GM19099 (cell line): ENCODE measurements around the gene PFKFB3.

ENCODE experiments used
- POLR2A ChIP-seq: IDR thresholded peaks from 3 replicates; pipeline ENCODE4 v1.6.1; 2011; ENCODE audit warnings: low read depth; ENCODE audit not compliant: insufficient read length; ENCODE audit errors: extremely low read depth

PFKFB3 gene

DNA sequence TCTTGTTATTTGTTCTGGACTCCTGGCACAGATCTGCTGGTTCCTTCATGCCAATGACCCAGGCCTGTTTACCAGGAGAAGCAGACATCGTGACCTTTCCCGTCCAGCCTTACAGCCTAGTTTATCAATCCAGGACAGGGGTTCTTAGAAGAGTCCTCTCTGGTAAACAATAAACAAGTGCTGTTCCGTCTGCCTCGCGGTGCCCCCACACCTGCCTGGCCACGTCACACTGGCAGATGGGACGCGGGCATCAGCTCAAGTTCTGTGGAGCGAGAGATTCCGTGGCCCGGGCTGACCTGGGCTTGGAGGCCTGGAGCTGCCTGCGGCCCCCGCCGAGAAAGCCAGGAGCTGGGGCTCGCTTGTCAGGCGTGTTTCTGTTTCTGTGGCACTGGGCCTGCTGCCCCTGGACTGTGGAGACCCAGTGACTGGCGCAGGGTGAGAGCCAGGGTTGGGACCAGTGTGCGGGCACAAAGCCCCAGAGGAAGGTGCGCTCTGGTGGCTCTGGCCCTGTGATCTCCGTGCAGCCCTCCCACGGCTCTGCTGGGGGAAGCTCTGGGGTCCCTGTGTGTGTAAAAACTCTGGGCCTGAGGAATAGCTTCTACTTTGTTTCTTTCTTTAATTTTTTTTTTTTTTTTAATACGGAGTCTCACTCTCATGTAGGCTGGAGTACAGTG, 28.4 kb upstream of the PFKFB3 start:
- no peak for TF ChIP-seq POLR2A

- no peak for TF ChIP-seq POLR2A
Observed at GRCh38 chr10:6175329-6176055, 27.2 kb upstream of the PFKFB3 start.

DNA sequence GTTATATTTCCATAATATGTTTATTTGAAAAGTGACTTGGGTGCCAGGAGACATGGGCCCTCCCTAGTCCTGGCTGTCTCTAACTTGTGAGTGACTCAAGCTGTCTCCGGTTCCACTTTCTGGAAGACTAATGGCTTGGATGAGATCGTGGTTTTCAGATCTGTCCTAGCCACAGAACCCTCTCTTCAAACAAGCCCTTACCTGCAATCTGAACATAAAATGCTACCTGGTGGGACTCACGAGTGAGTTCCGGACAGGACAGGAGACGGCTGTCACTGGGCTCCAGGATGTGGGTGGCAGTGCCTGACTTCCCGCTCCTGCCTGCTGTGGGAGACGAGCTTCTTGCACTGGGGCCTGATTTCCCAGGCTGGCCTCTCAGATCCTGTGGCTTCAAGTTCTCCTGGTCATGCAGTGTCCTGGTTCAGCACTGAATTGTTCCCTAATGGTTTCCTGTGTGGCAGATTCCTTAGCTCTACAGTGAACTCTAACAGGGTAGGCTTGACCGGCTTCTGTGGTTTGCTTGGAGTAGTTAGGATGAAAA, 26.0 kb upstream of the PFKFB3 start:
- no peak for TF ChIP-seq POLR2A

- TF ChIP-seq POLR2A = no peak
Observed at GRCh38 chr10:6177880-6178281, 24.9 kb upstream of the PFKFB3 start.

GRCh38 chr10:6178581-6178980, 24.2 kb upstream of the PFKFB3 start:
- no peak for TF ChIP-seq POLR2A

GRCh38 chr10:6179078-6179477, 23.7 kb upstream of the PFKFB3 start:
- no peak for TF ChIP-seq POLR2A

GRCh38 chr10:6180480-6181110, 22.1 kb upstream of the PFKFB3 start:
- TF ChIP-seq POLR2A = no peak

- no peak for TF ChIP-seq POLR2A
Observed at GRCh38 chr10:6181249-6181648, 21.5 kb upstream of the PFKFB3 start.

GRCh38 chr10:6182454-6183098, 20.2 kb upstream of the PFKFB3 start:
- TF ChIP-seq POLR2A = no peak

GRCh38 chr10:6185039-6185716, 17.6 kb upstream of the PFKFB3 start:
- TF ChIP-seq POLR2A = no peak

DNA sequence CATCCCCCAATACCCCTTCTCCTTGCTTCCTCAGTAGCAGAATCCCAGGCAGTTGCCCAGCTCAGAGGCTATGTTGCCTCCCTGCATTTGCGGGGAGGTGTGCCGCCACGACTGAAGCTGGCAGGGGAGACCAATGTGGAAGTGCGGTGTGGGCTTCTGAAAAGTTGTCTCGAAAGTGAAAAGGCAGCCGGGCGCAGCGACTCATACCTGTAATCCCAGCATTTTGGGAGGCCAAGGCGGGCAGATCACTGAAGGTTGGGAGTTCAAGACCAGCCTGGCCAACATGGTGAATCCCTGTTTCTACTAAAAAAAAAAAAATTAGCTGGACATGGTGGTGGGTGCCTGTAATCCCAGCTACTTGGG, 15.9 kb upstream of the PFKFB3 start:
- no peak for TF ChIP-seq POLR2A

GRCh38 chr10:6187278-6187677, 15.5 kb upstream of the PFKFB3 start:
- TF ChIP-seq POLR2A = no peak

DNA sequence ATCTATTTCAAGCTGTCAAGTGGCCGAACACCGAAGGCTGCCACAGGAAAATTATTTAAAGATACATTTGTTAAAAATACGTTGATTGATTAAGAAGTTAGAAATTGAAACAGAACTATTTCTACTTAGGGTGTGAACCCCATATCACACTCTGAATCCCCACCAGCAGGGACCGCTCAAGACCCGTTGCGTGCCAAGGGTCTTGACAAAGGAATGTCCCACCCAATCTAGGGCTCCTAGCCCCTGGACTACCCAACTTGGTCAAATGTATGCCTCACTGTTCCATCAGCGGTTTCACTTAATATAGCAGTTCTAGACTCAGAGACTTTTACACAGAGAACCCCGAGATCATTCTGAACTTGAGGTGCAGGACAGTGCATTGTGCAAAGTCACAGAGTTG, 11.6 kb upstream of the PFKFB3 start:
- TF ChIP-seq POLR2A = no peak

- no peak for TF ChIP-seq POLR2A
Observed at GRCh38 chr10:6191569-6191968, 11.2 kb upstream of the PFKFB3 start.

GRCh38 chr10:6194311-6194710, 8.4 kb upstream of the PFKFB3 start:
- TF ChIP-seq POLR2A = no peak
